ENCODE measurements around the gene HBE1. TPM values are rescaled to one million over a fixed set of nuclear protein-coding genes. Genes with fewer than 3 reads are reported as not detected.
"Not testable (repeated sequence)": the region's sequence is repeated elsewhere in the genome, so short reads cannot be mapped to it uniquely, and the experiment has no call there.

The HBE1 gene
- polyA plus RNA-seq, 3 donors: not detected

GRCh38 chr11:5250543-5251204, 19.1 kb downstream of the HBE1 start:
- Histone ChIP-seq H3K9ac (ENCODE audit: insufficient read depth, low read length, poor library complexity, severe bottlenecking) (no peak overlapping the region), H2AFZ (ENCODE audit: insufficient read depth, low read depth, low read length, poor library complexity, severe bottlenecking) (no peak overlapping the region), H4K20me1 (ENCODE audit: insufficient read depth, low read length) (no peaks in the 10 kb centered on the region), H3K27ac (ENCODE audit: low read depth in 1 of 2, low read length in 2 of 2) (no peak overlapping the region), H3K4me1 (ENCODE audit: control insufficient read depth in 1 of 2, insufficient read depth in 2 of 2, low read length in 2 of 2) (no peaks in the 10 kb centered on the region), H3K36me3 (replicated peaks in 1 of 2; ENCODE audit: control insufficient read depth in 1 of 2, insufficient read depth in 2 of 2, low read length in 2 of 2) (no peaks in the 10 kb centered on the region), H3K27me3 (ENCODE audit: control insufficient read depth in 2 of 2, insufficient read depth in 2 of 2, low read length in 2 of 2) (no peaks in the 10 kb centered on the region), H3K4me3 (replicated peaks in 1 of 3; ENCODE audit: low read depth in 2 of 3, low read length in 3 of 3) (no peak overlapping the region), H3K9me3 (replicated peaks in 1 of 2; ENCODE audit: control insufficient read depth in 1 of 2, insufficient read depth in 1 of 2, low read length in 2 of 2) (no peaks in the 10 kb centered on the region), H3K79me2 (ENCODE audit: insufficient read depth, low read length) (no peaks in the 10 kb centered on the region), H3K4me2 (replicated peaks; ENCODE audit: extremely low read depth, low read length, poor library complexity, severe bottlenecking) (no peak overlapping the region)
- H3K9me3 Mint-ChIP-seq: no peaks in the 10 kb centered on the region
- 100% methylated on average over 1 of the region's 4 CpGs for WGBS (ENCODE audit: insufficient coverage)
- no peaks in the 10 kb centered on the region for H3K36me3 Mint-ChIP-seq
- no peak overlapping the region for H3K4me3 Mint-ChIP-seq
- no peak for DNase-seq
- TF ChIP-seq, protein P1, sequence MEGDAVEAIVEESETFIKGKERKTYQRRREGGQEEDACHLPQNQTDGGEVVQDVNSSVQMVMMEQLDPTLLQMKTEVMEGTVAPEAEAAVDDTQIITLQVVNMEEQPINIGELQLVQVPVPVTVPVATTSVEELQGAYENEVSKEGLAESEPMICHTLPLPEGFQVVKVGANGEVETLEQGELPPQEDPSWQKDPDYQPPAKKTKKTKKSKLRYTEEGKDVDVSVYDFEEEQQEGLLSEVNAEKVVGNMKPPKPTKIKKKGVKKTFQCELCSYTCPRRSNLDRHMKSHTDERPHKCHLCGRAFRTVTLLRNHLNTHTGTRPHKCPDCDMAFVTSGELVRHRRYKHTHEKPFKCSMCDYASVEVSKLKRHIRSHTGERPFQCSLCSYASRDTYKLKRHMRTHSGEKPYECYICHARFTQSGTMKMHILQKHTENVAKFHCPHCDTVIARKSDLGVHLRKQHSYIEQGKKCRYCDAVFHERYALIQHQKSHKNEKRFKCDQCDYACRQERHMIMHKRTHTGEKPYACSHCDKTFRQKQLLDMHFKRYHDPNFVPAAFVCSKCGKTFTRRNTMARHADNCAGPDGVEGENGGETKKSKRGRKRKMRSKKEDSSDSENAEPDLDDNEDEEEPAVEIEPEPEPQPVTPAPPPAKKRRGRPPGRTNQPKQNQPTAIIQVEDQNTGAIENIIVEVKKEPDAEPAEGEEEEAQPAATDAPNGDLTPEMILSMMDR (IDR thresholded peaks at IDR 0.05): no peak
- no peak overlapping the region for H3K27ac Mint-ChIP-seq
- no peaks in the 10 kb centered on the region for H3K4me1 Mint-ChIP-seq
- H3K27me3 Mint-ChIP-seq (ENCODE audit: low read depth in 3 of 3): peaks cover 0 to 2% (median 0%) of the 10 kb centered on the region in 3 donors
- intact Hi-C loops (cut with micrococcal nuclease): no loop called here

- H2AFZ ChIP-seq (ENCODE audit: insufficient read depth, low read depth, low read length, poor library complexity, severe bottlenecking); H3K4me3 Mint-ChIP-seq; H3K4me1 Mint-ChIP-seq; H3K27ac ChIP-seq (ENCODE audit: low read depth in 1 of 2, low read length in 2 of 2); H3K4me3 ChIP-seq (replicated peaks in 1 of 3; ENCODE audit: low read depth in 2 of 3, low read length in 3 of 3); H3K9ac ChIP-seq (ENCODE audit: insufficient read depth, low read length, poor library complexity, severe bottlenecking); H3K79me2 ChIP-seq (ENCODE audit: insufficient read depth, low read length); H3K27me3 Mint-ChIP-seq (ENCODE audit: low read depth in 3 of 3); H3K27me3 ChIP-seq (ENCODE audit: control insufficient read depth in 2 of 2, insufficient read depth in 2 of 2, low read length in 2 of 2); H3K9me3 ChIP-seq (replicated peaks in 1 of 2; ENCODE audit: control insufficient read depth in 1 of 2, insufficient read depth in 1 of 2, low read length in 2 of 2); H3K4me2 ChIP-seq (replicated peaks; ENCODE audit: extremely low read depth, low read length, poor library complexity, severe bottlenecking); H3K9me3 Mint-ChIP-seq; H4K20me1 ChIP-seq (ENCODE audit: insufficient read depth, low read length); H3K36me3 Mint-ChIP-seq; H3K27ac Mint-ChIP-seq; H3K4me1 ChIP-seq (ENCODE audit: control insufficient read depth in 1 of 2, insufficient read depth in 2 of 2, low read length in 2 of 2); H3K36me3 ChIP-seq (replicated peaks in 1 of 2; ENCODE audit: control insufficient read depth in 1 of 2, insufficient read depth in 2 of 2, low read length in 2 of 2); intact Hi-C loops (cut with micrococcal nuclease); DNase-seq: not testable (repeated sequence)
- WGBS (ENCODE audit: insufficient coverage): no CpG with 5 or more reads among the region's 9 CpGs
Measured at GRCh38 chr11:5249807-5250396, 19.8 kb downstream of the HBE1 start, which contains the start of gene HBG1. TSS of gene HBG1 (minus strand) at chr11:5249857. CDS start at chr11:5249804, 53 bp downstream.

DNA sequence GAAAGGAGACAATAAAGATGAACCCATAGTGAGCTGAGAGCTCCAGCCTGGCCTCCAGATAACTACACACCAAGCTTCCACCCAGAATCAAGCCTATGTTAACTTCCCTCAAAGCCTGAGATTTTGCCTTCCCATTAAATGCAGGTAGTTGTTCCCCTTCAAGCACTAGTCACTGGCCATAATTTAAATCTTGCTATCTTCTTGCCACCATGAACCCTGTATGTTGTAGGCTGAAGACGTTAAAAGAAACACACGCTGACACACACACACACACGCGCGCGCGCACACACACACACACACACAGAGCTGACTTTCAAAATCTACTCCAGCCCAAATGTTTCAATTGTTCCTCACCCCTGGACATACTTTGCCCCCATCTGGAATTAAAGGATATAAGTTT, 21.2 kb downstream of the HBE1 start:
- not testable (repeated sequence) for H3K9me3 Mint-ChIP-seq

More for the DNA sequence above, 21.2 kb downstream of the HBE1 start:
- H3K9ac ChIP-seq (ENCODE audit: insufficient read depth, low read length, poor library complexity, severe bottlenecking); H3K27me3 ChIP-seq (ENCODE audit: control insufficient read depth in 2 of 2, insufficient read depth in 2 of 2, low read length in 2 of 2); H3K4me3 ChIP-seq (replicated peaks in 1 of 3; ENCODE audit: low read depth in 2 of 3, low read length in 3 of 3); H3K27me3 Mint-ChIP-seq (ENCODE audit: low read depth in 3 of 3); H3K27ac ChIP-seq (ENCODE audit: low read depth in 1 of 2, low read length in 2 of 2); H2AFZ ChIP-seq (ENCODE audit: insufficient read depth, low read depth, low read length, poor library complexity, severe bottlenecking); H3K79me2 ChIP-seq (ENCODE audit: insufficient read depth, low read length); H3K4me1 ChIP-seq (ENCODE audit: control insufficient read depth in 1 of 2, insufficient read depth in 2 of 2, low read length in 2 of 2); H3K27ac Mint-ChIP-seq; H4K20me1 ChIP-seq (ENCODE audit: insufficient read depth, low read length); H3K36me3 Mint-ChIP-seq; H3K4me2 ChIP-seq (replicated peaks; ENCODE audit: extremely low read depth, low read length, poor library complexity, severe bottlenecking); H3K4me1 Mint-ChIP-seq; intact Hi-C loops (cut with micrococcal nuclease); H3K4me3 Mint-ChIP-seq; H3K9me3 ChIP-seq (replicated peaks in 1 of 2; ENCODE audit: control insufficient read depth in 1 of 2, insufficient read depth in 1 of 2, low read length in 2 of 2); H3K36me3 ChIP-seq (replicated peaks in 1 of 2; ENCODE audit: control insufficient read depth in 1 of 2, insufficient read depth in 2 of 2, low read length in 2 of 2); DNase-seq: not testable (repeated sequence)
- no CpG with 5 or more reads among the region's 7 CpGs for WGBS (ENCODE audit: insufficient coverage)
